ENCODE data around the gene DDX56. TPM values are rescaled to one million over a fixed set of nuclear protein-coding genes. Genes with fewer than 3 reads are reported as not detected.

DDX56 gene
- total RNA-seq, 2 experiments from 2014 or later, result 59.0 to 59.6 TPM

- peaks cover 1% of the 10 kb centered on the region for H3K4me1 Mint-ChIP-seq
- H3K9me3 Mint-ChIP-seq, result no peaks in the 10 kb centered on the region
- POLR2A ChIA-PET, result no interaction called here
- CTCF ChIA-PET, result interaction anchor here (1.5 to 2.4 kb wide), 2 partner anchors 10 to 45 kb away, joined by 5 to 8 read pairs; partner anchors contain the start of gene NUDCD3
- no peak overlapping the region for H3K27ac Mint-ChIP-seq
- H3K4me3 Mint-ChIP-seq, result no peak overlapping the region
- no peak for DNase-seq
- H3K36me3 Mint-ChIP-seq (ENCODE audit: low read depth), result no peaks in the 10 kb centered on the region
- no peaks in the 10 kb centered on the region for H3K27me3 Mint-ChIP-seq
These were observed 37.6 kb downstream of the DDX56 start for GRCh38 chr7:44536090-44536489.

- H3K27me3 Mint-ChIP-seq, result no peaks in the 10 kb centered on the region
- no peak overlapping the region for H3K27ac Mint-ChIP-seq
- H3K4me3 Mint-ChIP-seq, result no peak overlapping the region
- DNase-seq, result no peak
- ChIA-PET POLR2A (interaction anchor here (1.6 kb wide), 1 partner anchor 46 kb away, joined by 4 read pairs; no protein-coding TSS in a partner anchor), CTCF (interaction anchor here (0.8 to 2.4 kb wide), 10 partner anchors 8 to 300 kb away, joined by 3 to 8 read pairs (median 6); partner anchors contain the start of gene NUDCD3)
- no peaks in the 10 kb centered on the region for H3K9me3 Mint-ChIP-seq
- no peaks in the 10 kb centered on the region for H3K36me3 Mint-ChIP-seq (ENCODE audit: low read depth)
- peaks cover 1% of the 10 kb centered on the region for H3K4me1 Mint-ChIP-seq
These were observed 38.2 kb downstream of the DDX56 start for GRCh38 chr7:44535348-44536064.

- H3K36me3 Mint-ChIP-seq (ENCODE audit: low read depth), result no peaks in the 10 kb centered on the region
- peaks cover 1% of the 10 kb centered on the region for H3K4me1 Mint-ChIP-seq
- H3K27me3 Mint-ChIP-seq, result no peaks in the 10 kb centered on the region
- peak; percentile 51 for DNase-seq
- no peak overlapping the region for H3K4me3 Mint-ChIP-seq
- no peaks in the 10 kb centered on the region for H3K9me3 Mint-ChIP-seq
- H3K27ac Mint-ChIP-seq, result no peak overlapping the region
- ChIA-PET POLR2A (interaction anchor here (0.8 to 1.6 kb wide), 3 partner anchors 15 to 73 kb away, joined by 3 to 4 read pairs (median 3); no protein-coding TSS in a partner anchor), CTCF (interaction anchor here (0.5 to 2.4 kb wide), 21 partner anchors 9 to 629 kb away, joined by 3 to 8 read pairs (median 4); partner anchors contain the start of genes DDX56 and NUDCD3)
These were observed 39.2 kb downstream of the DDX56 start for GRCh38 chr7:44534501-44534900.

GRCh38 chr7:44534087-44534486 is 39.6 kb downstream of the DDX56 start:
- ChIA-PET POLR2A (interaction anchor here (0.8 to 1.6 kb wide), 3 partner anchors 15 to 73 kb away, joined by 3 to 4 read pairs (median 3); no protein-coding TSS in a partner anchor), CTCF (interaction anchor here (0.5 to 2.4 kb wide), 16 partner anchors 10 to 301 kb away, joined by 3 to 8 read pairs (median 4); partner anchors contain the start of genes DDX56 and NUDCD3)
- peaks cover 1% of the 10 kb centered on the region for H3K4me1 Mint-ChIP-seq
- H3K27me3 Mint-ChIP-seq, result no peaks in the 10 kb centered on the region
- H3K36me3 Mint-ChIP-seq (ENCODE audit: low read depth), result no peaks in the 10 kb centered on the region
- no peak overlapping the region for H3K27ac Mint-ChIP-seq
- no peaks in the 10 kb centered on the region for H3K9me3 Mint-ChIP-seq
- H3K4me3 Mint-ChIP-seq, result no peak overlapping the region
- no peak for DNase-seq

- Mint-ChIP-seq H3K36me3 (ENCODE audit: low read depth) (no peaks in the 10 kb centered on the region), H3K27ac (no peak overlapping the region), H3K4me3 (no peak overlapping the region), H3K4me1 (peaks cover 1% of the 10 kb centered on the region), H3K27me3 (peaks cover under 1% of the 10 kb centered on the region), H3K9me3 (peaks cover under 1% of the 10 kb centered on the region)
- no peak for DNase-seq
- POLR2A ChIA-PET, result interaction anchor here (1.3 to 1.6 kb wide), 2 partner anchors 16 to 44 kb away, joined by 3 to 4 read pairs; no protein-coding TSS in a partner anchor
- CTCF ChIA-PET, result interaction anchor here (1.5 to 2.4 kb wide), 3 partner anchors 11 to 42 kb away, joined by 4 to 8 read pairs (median 6); partner anchors contain the start of gene NUDCD3
These were observed 40.2 kb downstream of the DDX56 start for GRCh38 chr7:44533301-44534055.

- Mint-ChIP-seq H3K27me3 (peaks cover 4% of the 10 kb centered on the region), H3K36me3 (ENCODE audit: low read depth) (no peaks in the 10 kb centered on the region), H3K27ac (no peak overlapping the region), H3K4me1 (peaks cover 1% of the 10 kb centered on the region), H3K9me3 (peaks cover 2% of the 10 kb centered on the region), H3K4me3 (no peak overlapping the region)
- ChIA-PET CTCF (no interaction called here), POLR2A (no interaction called here)
- no peak for DNase-seq
These were observed 42.0 kb downstream of the DDX56 start for GRCh38 chr7:44531421-44532380.

GRCh38 chr7:44530990-44531389 is 42.7 kb downstream of the DDX56 start:
- H3K27ac Mint-ChIP-seq, result no peak overlapping the region
- peaks cover 4% of the 10 kb centered on the region for H3K27me3 Mint-ChIP-seq
- ChIA-PET POLR2A (no interaction called here), CTCF (no interaction called here)
- H3K36me3 Mint-ChIP-seq (ENCODE audit: low read depth), result no peaks in the 10 kb centered on the region
- peaks cover 2% of the 10 kb centered on the region for H3K9me3 Mint-ChIP-seq
- H3K4me1 Mint-ChIP-seq, result peaks cover 1% of the 10 kb centered on the region
- no peak for DNase-seq
- no peak overlapping the region for H3K4me3 Mint-ChIP-seq

- Mint-ChIP-seq H3K36me3 (ENCODE audit: low read depth) (peaks cover 6% of the 10 kb centered on the region), H3K4me3 (no peak overlapping the region), H3K27ac (no peak overlapping the region), H3K9me3 (peaks cover 5% of the 10 kb centered on the region), H3K27me3 (peaks cover 27% of the 10 kb centered on the region), H3K4me1 (no peaks in the 10 kb centered on the region)
- ChIA-PET CTCF (interaction anchor here (1.7 kb wide), 1 partner anchor 10 kb away, joined by 5 read pairs; no protein-coding TSS in a partner anchor), POLR2A (no interaction called here)
- no peak for DNase-seq
These were observed 48.8 kb downstream of the DDX56 start for GRCh38 chr7:44524811-44525388.

- POLR2A ChIA-PET, result no interaction called here
- no peaks in the 10 kb centered on the region for H3K4me1 Mint-ChIP-seq
- H3K27me3 Mint-ChIP-seq, result peaks cover 23% of the 10 kb centered on the region
- CTCF ChIA-PET, result interaction anchor here (1.4 kb wide), 1 partner anchor 12 kb away, joined by 4 read pairs; no protein-coding TSS in a partner anchor
- peaks cover 3% of the 10 kb centered on the region for H3K9me3 Mint-ChIP-seq
- H3K27ac Mint-ChIP-seq, result no peak overlapping the region
- DNase-seq, result no peak
- H3K4me3 Mint-ChIP-seq, result no peak overlapping the region
- peaks cover 6% of the 10 kb centered on the region for H3K36me3 Mint-ChIP-seq (ENCODE audit: low read depth)
These were observed 51.4 kb downstream of the DDX56 start for GRCh38 chr7:44522315-44522714.

- Mint-ChIP-seq H3K4me3 (no peak overlapping the region), H3K27ac (no peak overlapping the region), H3K36me3 (ENCODE audit: low read depth) (peaks cover 6% of the 10 kb centered on the region), H3K27me3 (peaks cover 23% of the 10 kb centered on the region), H3K9me3 (peaks cover 3% of the 10 kb centered on the region), H3K4me1 (no peaks in the 10 kb centered on the region)
- CTCF ChIA-PET, result no interaction called here
- no peak for DNase-seq
- POLR2A ChIA-PET, result no interaction called here
These were observed 52.2 kb downstream of the DDX56 start for GRCh38 chr7:44521347-44522095.

- H3K27ac Mint-ChIP-seq, result no peak overlapping the region
- H3K9me3 Mint-ChIP-seq, result peaks cover 3% of the 10 kb centered on the region
- H3K27me3 Mint-ChIP-seq, result peaks cover 21% of the 10 kb centered on the region
- H3K36me3 Mint-ChIP-seq (ENCODE audit: low read depth), result peaks cover 6% of the 10 kb centered on the region
- DNase-seq, result no peak
- H3K4me1 Mint-ChIP-seq, result no peaks in the 10 kb centered on the region
- ChIA-PET POLR2A (no interaction called here), CTCF (interaction anchor here (1.1 kb wide), 1 partner anchor 278 kb away, joined by 3 read pairs; no protein-coding TSS in a partner anchor)
- H3K4me3 Mint-ChIP-seq, result no peak overlapping the region
These were observed 53.1 kb downstream of the DDX56 start for GRCh38 chr7:44520574-44520973.
